ENCODE results near the gene MECP2. TPM values are rescaled to one million over a fixed set of nuclear protein-coding genes. Genes with fewer than 3 reads are reported as not detected.

The MECP2 gene
- polyA plus RNA-seq, 1 experiment: 11.9 TPM

GRCh38 chrX:154121207-154121606 lies 23.7 kb upstream of the MECP2 start:
- ChIA-PET POLR2A (no interaction called here), CTCF (no interaction called here)
- no peaks in the 10 kb centered on the region; the same call in 1 of the 2 replicates for H3K27me3 ChIP-seq (ENCODE audit: control insufficient read depth, insufficient read depth, low read length)
- no peaks in the 10 kb centered on the region for H3K36me3 ChIP-seq (ENCODE audit: control insufficient read depth, insufficient read depth, low read length)
- TF ChIP-seq, protein P1, sequence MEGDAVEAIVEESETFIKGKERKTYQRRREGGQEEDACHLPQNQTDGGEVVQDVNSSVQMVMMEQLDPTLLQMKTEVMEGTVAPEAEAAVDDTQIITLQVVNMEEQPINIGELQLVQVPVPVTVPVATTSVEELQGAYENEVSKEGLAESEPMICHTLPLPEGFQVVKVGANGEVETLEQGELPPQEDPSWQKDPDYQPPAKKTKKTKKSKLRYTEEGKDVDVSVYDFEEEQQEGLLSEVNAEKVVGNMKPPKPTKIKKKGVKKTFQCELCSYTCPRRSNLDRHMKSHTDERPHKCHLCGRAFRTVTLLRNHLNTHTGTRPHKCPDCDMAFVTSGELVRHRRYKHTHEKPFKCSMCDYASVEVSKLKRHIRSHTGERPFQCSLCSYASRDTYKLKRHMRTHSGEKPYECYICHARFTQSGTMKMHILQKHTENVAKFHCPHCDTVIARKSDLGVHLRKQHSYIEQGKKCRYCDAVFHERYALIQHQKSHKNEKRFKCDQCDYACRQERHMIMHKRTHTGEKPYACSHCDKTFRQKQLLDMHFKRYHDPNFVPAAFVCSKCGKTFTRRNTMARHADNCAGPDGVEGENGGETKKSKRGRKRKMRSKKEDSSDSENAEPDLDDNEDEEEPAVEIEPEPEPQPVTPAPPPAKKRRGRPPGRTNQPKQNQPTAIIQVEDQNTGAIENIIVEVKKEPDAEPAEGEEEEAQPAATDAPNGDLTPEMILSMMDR (IDR thresholded peaks at IDR 0.05; ENCODE audit: insufficient read depth, low read depth, low read length): no peak
- no peak for DNase-seq (ENCODE audit: low read depth)
- no peak overlapping the region for H3K4me3 ChIP-seq (ENCODE audit: low read depth, low read length)

- peaks cover 1% of the 10 kb centered on the region; the same call in 1 of the 2 replicates for H3K27me3 ChIP-seq (ENCODE audit: control insufficient read depth, insufficient read depth, low read length)
- ChIA-PET CTCF (no interaction called here), POLR2A (no interaction called here)
- TF ChIP-seq, protein P1 (IDR thresholded peaks at IDR 0.05; ENCODE audit: insufficient read depth, low read depth, low read length): no peak
- H3K36me3 ChIP-seq (ENCODE audit: control insufficient read depth, insufficient read depth, low read length): no peaks in the 10 kb centered on the region
- no peak for DNase-seq (ENCODE audit: low read depth)
- H3K4me3 ChIP-seq (ENCODE audit: low read depth, low read length): no peak overlapping the region
Observed at GRCh38 chrX:154120567-154120966, 23.1 kb upstream of the MECP2 start.

GRCh38 chrX:154117566-154117965 lies 20.0 kb upstream of the MECP2 start:
- H3K36me3 ChIP-seq (ENCODE audit: control insufficient read depth, insufficient read depth, low read length): no peaks in the 10 kb centered on the region

DNA sequence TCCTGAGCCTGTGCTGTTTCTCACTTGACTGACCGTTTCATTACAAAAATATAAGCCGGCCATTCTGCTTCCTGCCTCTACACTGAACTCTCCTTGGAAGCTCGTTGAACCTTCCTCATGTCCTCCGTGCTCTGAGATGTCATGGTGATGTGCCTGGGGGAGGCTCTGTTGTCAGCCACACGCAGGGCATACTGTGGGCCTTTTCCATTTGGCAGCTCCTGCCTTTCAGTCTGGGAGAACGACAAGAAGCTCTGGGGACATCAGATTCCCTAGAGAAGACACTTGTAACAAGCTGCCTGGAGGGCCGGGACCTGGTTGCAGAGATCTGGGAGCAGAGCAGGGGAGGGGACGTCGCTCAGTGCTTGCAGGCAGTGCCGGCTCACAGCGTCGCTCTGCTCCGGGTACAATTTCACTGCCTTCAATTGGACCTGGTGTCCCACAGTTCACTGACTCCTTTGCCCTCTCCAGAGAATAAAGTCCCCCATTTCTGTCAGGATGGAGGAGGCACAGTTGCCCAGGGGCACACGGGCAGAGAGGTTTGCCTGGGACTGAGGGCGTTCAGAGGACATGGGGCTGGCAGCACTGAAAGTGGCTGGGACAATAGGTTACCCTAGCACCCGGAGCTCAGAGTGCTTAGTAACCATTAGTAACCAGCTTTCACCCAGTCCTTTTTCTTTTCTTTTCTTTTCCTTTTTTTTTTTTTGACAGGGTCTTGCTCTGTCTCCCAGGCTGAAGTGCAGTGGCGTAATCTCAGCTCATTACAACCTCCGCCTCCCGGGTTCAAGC lies 19.1 kb upstream of the MECP2 start:
- CTCF ChIA-PET: no interaction called here
- TF ChIP-seq, protein P1 (IDR thresholded peaks at IDR 0.05; ENCODE audit: insufficient read depth, low read depth, low read length): no peak
- POLR2A ChIA-PET: no interaction called here
- DNase-seq (ENCODE audit: low read depth): no peak
- Histone ChIP-seq H3K4me3 (ENCODE audit: low read depth, low read length) (no peak overlapping the region), H3K36me3 (ENCODE audit: control insufficient read depth, insufficient read depth, low read length) (no peaks in the 10 kb centered on the region), H3K27me3 (ENCODE audit: control insufficient read depth, insufficient read depth, low read length) (peaks cover 1% of the 10 kb centered on the region; the same call in 1 of the 2 replicates)

More at GRCh38 chrX:154117566-154117965, 20.0 kb upstream of the MECP2 start:
- POLR2A ChIA-PET: no interaction called here
- no peak for DNase-seq (ENCODE audit: low read depth)
- TF ChIP-seq, protein P1 (IDR thresholded peaks at IDR 0.05; ENCODE audit: insufficient read depth, low read depth, low read length): no peak
- H3K4me3 ChIP-seq (ENCODE audit: low read depth, low read length): no peak overlapping the region
- H3K27me3 ChIP-seq (ENCODE audit: control insufficient read depth, insufficient read depth, low read length): peaks cover 1% of the 10 kb centered on the region; the same call in 1 of the 2 replicates
- CTCF ChIA-PET: no interaction called here

DNA sequence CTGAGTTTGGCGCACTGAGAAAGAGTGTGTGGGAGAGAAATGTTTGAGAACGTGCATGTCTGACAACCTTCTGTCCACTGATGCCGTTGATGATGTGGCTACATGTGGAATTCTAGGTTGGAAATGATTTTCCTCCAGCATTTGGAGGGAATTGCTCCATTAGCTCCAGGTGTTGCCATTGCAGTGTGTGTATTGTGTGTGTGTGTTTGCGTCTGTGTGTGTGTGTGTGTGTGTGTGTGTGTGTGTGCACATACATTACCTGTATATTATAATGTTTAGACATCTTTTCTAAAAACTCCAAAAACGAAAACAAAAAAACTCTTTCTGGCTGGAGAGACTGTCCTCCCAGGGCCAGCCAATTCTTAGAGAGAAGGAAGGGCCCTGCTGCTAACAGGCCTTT lies 18.2 kb upstream of the MECP2 start:
- Histone ChIP-seq H3K27me3 (ENCODE audit: control insufficient read depth, insufficient read depth, low read length) (peaks cover 1% of the 10 kb centered on the region; the same call in 1 of the 2 replicates), H3K4me3 (ENCODE audit: low read depth, low read length) (no peak overlapping the region), H3K36me3 (ENCODE audit: control insufficient read depth, insufficient read depth, low read length) (no peaks in the 10 kb centered on the region)
- CTCF ChIA-PET: no interaction called here
- no peak for DNase-seq (ENCODE audit: low read depth)
- POLR2A ChIA-PET: no interaction called here
- TF ChIP-seq, protein P1 (IDR thresholded peaks at IDR 0.05; ENCODE audit: insufficient read depth, low read depth, low read length): no peak

Data from BJ (cell line).